B cell (primary cell): ENCODE measurements around the gene CSTA.

Experiments used
- EZH2 ChIP-seq: IDR thresholded peaks from 2 replicates; pipeline ENCODE4 v1.6.1; 2012; ENCODE audit warnings: borderline replicate concordance, low read depth, mild to moderate bottlenecking, moderate library complexity, low read length; ENCODE audit not compliant: insufficient read depth, poor library complexity, severe bottlenecking
- TF ChIP-seq, protein P1 (sequence below): fragments of 200-600 bp; IDR thresholded peaks from one replicate; pipeline ENCODE4 v1.8.0; 2022; ENCODE audit warnings: antibody characterized with exemption, mild to moderate bottlenecking

DNA sequence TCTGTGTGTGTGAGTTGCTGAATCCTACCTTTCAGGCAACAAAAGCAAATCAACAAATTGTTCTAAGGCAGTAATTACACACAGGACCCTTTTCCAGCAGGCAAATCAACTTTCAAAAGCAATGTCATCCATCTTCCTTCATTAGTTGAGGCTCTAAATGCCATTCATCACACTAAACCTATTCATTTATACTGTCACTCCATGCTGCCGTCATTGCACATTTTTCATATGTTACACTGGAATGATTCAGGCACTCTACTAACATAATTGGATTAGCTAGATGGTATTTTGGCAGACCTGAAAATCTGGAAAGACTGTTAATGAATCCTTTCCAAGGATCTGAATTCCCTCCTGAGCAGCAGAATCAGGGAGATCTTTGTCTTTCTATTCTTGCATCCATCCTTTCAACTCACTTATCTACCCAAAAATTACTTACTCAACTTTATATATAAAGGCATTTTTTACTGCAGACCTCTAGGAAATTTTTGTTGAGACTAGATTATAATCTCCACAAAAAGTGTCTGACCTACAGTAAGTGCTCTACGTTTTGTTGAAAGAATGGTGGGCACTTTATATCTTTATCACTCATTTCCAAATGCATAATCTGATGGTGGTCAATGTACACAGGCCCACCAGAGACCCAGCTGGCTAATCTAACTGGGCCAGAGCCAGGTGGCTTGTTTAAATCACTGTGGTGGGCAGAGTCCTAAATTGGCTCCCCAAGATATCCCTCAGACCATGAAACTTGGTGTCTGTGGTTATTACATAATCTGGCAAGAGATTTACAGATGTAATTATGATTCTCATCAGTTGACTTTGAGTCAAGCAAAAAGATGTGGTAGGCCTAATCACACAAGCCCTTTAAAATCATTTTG lies 33.0 kb downstream of the CSTA start:
- TF ChIP-seq, protein P1, sequence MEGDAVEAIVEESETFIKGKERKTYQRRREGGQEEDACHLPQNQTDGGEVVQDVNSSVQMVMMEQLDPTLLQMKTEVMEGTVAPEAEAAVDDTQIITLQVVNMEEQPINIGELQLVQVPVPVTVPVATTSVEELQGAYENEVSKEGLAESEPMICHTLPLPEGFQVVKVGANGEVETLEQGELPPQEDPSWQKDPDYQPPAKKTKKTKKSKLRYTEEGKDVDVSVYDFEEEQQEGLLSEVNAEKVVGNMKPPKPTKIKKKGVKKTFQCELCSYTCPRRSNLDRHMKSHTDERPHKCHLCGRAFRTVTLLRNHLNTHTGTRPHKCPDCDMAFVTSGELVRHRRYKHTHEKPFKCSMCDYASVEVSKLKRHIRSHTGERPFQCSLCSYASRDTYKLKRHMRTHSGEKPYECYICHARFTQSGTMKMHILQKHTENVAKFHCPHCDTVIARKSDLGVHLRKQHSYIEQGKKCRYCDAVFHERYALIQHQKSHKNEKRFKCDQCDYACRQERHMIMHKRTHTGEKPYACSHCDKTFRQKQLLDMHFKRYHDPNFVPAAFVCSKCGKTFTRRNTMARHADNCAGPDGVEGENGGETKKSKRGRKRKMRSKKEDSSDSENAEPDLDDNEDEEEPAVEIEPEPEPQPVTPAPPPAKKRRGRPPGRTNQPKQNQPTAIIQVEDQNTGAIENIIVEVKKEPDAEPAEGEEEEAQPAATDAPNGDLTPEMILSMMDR: no peak
- TF ChIP-seq EZH2: no peak
